Frontal cortex (tissue), 4 donors: ENCODE measurements around the gene TOR4A. TPM values are rescaled to one million over a fixed set of nuclear protein-coding genes. Genes with fewer than 3 reads are reported as not detected.

ENCODE experiments used
- DNase-seq, 2 donors: peaks; one replicate each; pipeline ENCODE4 v3.0.0; 2012; ENCODE audit warnings: low spot score in 2 of 2
- FAIRE-seq: peaks from 2 replicates; lab custom pipeline; 2012; peaks lifted over from hg19 to GRCh38; lab: Jason Lieb, UNC
- total RNA-seq: library from RNA; depleted of rRNA; stranded (reverse); fragments of >200 nt; gene quantifications from one replicate; pipeline ENCODE4 v1.2.3, GENCODE V29; 2014
- donor health status: control.
- donor health status: control.
- donor health status: control.

The TOR4A gene
- total RNA-seq, 1 donor from 2014 or later, result 0.41 TPM

GRCh38 chr9:137269231-137269772 lies 8.2 kb upstream of the TOR4A start:
- no peak for FAIRE-seq
- no peak for DNase-seq

- DNase-seq (no peak), FAIRE-seq (no peak)
Observed at GRCh38 chr9:137270929-137271695, 6.4 kb upstream of the TOR4A start.

- FAIRE-seq, result no peak
- no peak for DNase-seq
Observed at GRCh38 chr9:137271696-137272076, 5.8 kb upstream of the TOR4A start.

DNA sequence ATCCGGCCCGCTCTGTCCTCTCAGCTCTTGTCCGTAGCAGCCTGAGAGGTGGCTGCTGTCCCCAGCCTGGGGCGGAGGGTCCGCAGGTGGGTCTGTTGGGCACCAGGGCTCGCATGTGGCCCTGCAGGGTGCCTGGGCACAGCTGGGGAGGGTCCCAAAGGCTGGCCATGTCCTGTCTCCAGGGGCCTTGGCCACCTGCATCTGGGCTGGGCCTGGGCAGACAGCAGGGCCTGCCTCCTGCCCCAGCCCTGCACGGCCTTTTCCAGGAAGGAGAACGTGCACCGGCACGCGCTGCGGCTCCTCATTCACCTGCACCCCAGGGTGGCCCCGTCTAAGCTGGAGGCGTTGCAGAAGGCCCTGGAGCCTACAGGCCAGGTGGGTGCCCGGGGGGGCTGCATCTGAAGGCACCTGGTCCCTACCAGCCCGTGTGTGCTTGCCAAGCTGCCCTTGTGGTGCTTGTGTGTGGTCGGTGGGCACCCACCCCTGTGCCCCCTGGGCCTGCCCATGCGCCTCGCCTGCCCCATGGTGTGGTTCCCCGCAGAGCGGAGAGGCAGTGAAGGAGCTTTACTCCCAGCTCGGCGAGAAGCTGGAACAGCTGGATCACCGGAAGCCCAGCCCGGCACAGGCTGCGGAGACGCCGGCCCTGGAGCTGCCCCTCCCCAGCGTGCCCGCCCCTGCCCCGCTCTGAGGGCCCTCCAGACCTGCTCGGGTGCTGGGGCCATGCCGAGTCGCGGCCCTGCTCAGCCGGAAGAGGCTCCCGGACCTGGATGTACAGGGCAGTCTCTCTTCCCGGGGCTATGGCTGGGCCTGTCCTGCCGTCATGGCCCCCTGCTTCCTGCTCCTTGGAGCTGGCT lies 5.1 kb upstream of the TOR4A start:
- no peak for FAIRE-seq
- DNase-seq, result no peak

- DNase-seq (no peak), FAIRE-seq (no peak)
Observed at GRCh38 chr9:137273095-137273490, 4.4 kb upstream of the TOR4A start.

GRCh38 chr9:137273611-137274320 lies 3.8 kb upstream of the TOR4A start:
- no peak for FAIRE-seq
- no peak for DNase-seq

DNA sequence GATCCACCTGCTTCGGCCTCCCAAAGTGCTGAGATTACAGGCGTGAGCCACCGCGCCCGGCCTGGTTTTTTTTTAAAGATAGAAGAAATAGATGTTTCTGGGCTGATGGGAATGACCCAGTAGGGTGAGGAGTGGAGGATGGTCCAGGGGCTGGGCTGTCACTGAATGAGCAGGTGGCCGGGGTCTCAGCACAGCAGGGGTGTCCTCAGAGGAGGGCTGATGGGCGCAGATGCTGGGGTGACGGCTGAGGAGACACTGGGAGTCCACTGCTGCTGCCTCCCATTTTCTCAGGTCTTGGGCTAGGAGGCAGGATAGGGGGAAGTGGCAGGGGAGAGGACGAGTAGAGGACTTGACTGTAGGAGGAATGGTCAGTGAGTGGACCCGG lies 2.3 kb upstream of the TOR4A start:
- FAIRE-seq, result no peak
- no peak for DNase-seq

GRCh38 chr9:137275588-137276472 lies 1.7 kb upstream of the TOR4A start:
- FAIRE-seq, result no peak
- no peak for DNase-seq

GRCh38 chr9:137276473-137277328 lies 825 bp upstream of the TOR4A start:
- FAIRE-seq (no peak), DNase-seq (peak in 1 of 2 donors; percentile 66)

- no peak for FAIRE-seq
- no peak for DNase-seq
Observed at GRCh38 chr9:137278061-137278701, 655 bp downstream of the TOR4A start.

DNA sequence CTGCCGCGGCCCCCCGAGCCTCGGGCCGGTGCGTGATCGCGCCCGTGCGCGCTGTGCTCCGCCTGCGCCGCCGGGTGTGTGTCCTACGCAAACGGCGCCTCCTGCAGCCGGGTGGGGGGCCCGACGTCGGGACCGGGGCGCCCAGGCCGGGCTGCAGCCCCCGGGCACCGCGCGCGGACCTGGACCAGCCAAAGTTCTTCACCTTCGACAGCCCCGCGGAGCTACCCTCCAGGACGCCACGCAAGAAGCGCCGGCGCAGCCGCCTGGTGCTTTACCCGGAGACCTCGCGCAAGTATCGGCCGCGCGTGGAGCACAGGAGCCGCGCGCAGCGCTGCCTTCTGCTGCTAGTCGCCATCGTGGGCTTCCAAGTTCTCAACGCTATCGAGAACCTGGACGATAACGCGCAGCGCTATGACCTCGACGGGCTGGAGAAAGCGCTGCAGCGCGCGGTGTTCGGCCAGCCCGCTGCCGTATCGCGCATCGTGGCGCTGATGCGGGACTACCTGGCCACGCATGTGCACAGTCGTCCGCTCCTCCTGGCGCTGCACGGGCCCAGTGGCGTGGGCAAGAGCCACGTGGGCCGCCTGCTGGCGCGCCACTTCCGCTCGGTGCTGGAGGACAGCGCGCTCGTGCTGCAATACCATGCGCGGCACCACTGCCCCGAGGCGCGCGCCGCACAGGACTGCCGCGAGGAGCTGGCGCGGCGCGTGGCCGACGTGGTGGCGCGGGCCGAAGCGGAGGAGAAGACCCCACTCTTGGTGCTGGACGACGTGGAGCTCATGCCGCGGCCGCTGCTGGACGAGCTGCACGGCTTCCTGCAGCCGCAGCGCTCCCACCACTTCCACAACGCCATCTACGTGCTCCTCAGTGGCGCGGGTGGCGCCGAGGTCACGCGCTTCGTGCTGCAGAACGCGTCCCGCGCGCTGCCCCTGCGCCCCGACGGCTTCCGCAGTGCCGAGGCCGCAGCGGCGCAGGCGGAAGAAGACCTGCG lies 1.5 kb downstream of the TOR4A start:
- DNase-seq (no peak), FAIRE-seq (no peak)

GRCh38 chr9:137279741-137280473 lies 2.4 kb downstream of the TOR4A start:
- FAIRE-seq (no peak), DNase-seq (no peak)

DNA sequence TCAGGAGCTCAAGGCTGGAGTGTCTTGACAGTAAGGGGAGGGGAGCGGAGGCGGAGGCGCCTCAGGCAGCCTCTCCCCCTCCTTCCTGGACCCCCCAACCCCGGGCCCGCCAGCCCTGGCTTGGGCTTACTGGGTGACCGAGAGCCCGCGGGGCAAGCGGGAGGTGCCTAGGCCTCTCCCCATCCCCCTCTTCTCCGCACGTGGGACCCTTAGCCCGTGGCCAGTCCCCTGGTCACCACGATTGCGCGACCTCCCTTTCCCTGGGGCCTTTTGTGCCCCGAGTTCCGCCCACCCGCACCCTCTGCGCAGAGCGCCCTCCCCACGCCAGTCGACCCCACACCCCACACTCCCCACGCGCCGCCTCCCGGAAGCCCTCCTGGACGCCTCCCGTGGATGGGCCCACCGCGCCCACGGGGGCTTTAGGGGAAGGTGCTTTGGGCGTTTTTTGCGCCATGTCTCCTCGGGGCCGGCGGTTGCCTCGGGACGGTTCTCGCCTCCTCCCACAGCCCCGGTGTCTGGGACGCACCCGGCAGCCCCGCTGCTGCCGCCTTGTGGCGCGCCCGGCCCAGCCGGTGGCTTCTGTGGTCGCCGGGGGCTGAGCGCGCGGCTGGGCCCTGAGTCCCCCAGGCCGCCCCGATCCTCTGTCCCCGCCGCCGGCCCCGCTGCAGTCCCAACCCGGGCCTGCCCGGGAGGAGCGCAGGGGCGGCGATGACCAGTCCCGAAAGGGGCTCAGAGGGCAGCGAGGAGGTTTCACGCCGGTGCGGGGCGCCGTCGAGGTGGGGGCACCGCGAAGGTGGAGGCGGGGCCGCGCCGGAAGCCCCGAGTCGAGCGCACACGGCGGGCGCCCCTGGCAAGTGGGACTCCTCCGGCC lies 3.2 kb downstream of the TOR4A start:
- DNase-seq (no peak), FAIRE-seq (no peak)

DNA sequence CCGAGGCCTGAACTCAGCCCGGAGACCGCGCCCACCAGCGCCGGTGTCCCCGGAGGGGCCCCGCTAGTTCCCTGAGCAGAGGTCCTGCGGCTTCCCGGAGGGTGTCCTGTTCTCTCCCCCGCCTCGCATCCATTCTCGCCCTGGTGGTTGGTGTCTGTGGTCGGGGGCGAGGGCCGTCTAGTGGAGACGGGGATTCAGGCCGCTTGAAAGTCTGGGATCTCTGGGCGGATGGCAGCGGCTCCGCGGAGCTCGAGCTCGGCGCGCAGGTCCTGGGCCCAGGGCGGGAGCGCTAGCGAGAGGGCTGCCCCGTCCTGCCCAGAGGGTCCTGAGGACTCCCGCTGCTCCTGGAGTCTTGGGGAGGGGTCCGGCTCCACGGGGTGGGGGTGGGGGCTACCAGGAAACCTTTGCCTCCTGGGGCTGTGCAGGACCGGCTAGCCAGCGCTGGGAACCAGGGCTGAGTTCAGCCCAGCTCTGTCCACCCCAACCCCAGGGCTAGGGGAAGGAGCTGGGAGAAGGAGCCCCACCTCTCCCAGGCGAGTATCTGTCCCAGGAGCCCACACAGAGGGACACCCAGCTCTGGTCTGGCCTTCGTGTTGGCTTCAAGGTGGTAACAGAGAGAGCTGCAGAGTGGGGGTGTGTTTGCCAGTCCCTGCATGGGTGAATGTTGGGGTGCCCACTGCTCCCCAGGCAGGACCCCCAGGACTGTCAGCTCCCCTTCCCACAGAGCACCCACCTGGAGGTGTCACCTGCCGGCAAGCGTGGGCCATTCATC lies 4.0 kb downstream of the TOR4A start:
- DNase-seq (no peak), FAIRE-seq (no peak)
